Measurements from ENCODE around the gene TMEM150B. TPM values are rescaled to one million over a fixed set of nuclear protein-coding genes. Genes with fewer than 3 reads are reported as not detected.
A peak's percentile ranks its signal among the peaks of the same experiment; 100 is the strongest.

TMEM150B gene
- total and polyA plus RNA-seq, 2 experiments from 2014 or later = 0.29 TPM; not detected in 1

- Histone ChIP-seq H3K79me2 (replicated peaks; ENCODE audit: insufficient read depth) (no peaks in the 10 kb centered on the region), H3K4me3 (no peak overlapping the region), H2AFZ (no peak overlapping the region), H3F3A (replicated peaks; ENCODE audit: low read depth) (peaks cover 17% of the 10 kb centered on the region), H3K9me2 (ENCODE audit: insufficient read depth) (no peaks in the 10 kb centered on the region), H3K4me1 (ENCODE audit: insufficient read depth) (peaks cover 43% of the 10 kb centered on the region), H3K4me2 (no peak overlapping the region), H3K27me3 (ENCODE audit: insufficient read depth) (peaks cover 3% of the 10 kb centered on the region; the same call in 1 of the 2 replicates), H3K27ac (ENCODE audit: low read depth) (no peak overlapping the region), H3K36me3 (ENCODE audit: insufficient read depth) (no peaks in the 10 kb centered on the region; the same call in 1 of the 2 replicates), H4K20me1 (replicated peaks; ENCODE audit: insufficient read depth) (0 out of 2 replicates have a peak, but pooled peaks cover 3% of the 10 kb centered on the region)
- TF ChIP-seq JUNB (IDR thresholded peaks at IDR 0.05; ENCODE audit: unreplicated experiment) (no peak), CREB1 (CRISPR knock-in tag; IDR thresholded peaks at IDR 0.05; ENCODE audit: low read depth) (no peak)
- Mint-ChIP-seq H3K27me3 (ENCODE audit: insufficient read depth, low read depth, poor library complexity) (peaks cover 25% of the 10 kb centered on the region), H3K27ac (peak overlapping the region; percentile 48; the same call in 1 of the 2 replicates), H3K4me1 (peaks cover 46% of the 10 kb centered on the region), H3K9me3 (no peaks in the 10 kb centered on the region), H3K36me3 (ENCODE audit: low read depth) (peaks cover 39% of the 10 kb centered on the region), H3K4me3 (no peak overlapping the region)
- no peak for ATAC-seq
- no peak for DNase-seq (ENCODE audit: low spot score)
These were observed 20.9 kb upstream of the TMEM150B start for GRCh38 chr19:55345818-55346724.

- Mint-ChIP-seq H3K27me3 (ENCODE audit: insufficient read depth, low read depth, poor library complexity) (peaks cover 21% of the 10 kb centered on the region), H3K36me3 (ENCODE audit: low read depth) (peaks cover 39% of the 10 kb centered on the region), H3K4me3 (no peak overlapping the region), H3K27ac (peak overlapping the region; percentile 48; the same call in 1 of the 2 replicates), H3K4me1 (peaks cover 38% of the 10 kb centered on the region), H3K9me3 (no peaks in the 10 kb centered on the region)
- no peak for ATAC-seq
- Histone ChIP-seq H3K4me2 (no peak overlapping the region), H3K9me2 (ENCODE audit: insufficient read depth) (no peaks in the 10 kb centered on the region), H3K4me1 (ENCODE audit: insufficient read depth) (peaks cover 35% of the 10 kb centered on the region), H3K27ac (ENCODE audit: low read depth) (no peak overlapping the region), H4K20me1 (replicated peaks; ENCODE audit: insufficient read depth) (0 out of 2 replicates have a peak, but pooled peaks cover 3% of the 10 kb centered on the region), H2AFZ (no peak overlapping the region), H3K4me3 (no peak overlapping the region), H3K36me3 (ENCODE audit: insufficient read depth) (no peaks in the 10 kb centered on the region; the same call in 1 of the 2 replicates), H3F3A (replicated peaks; ENCODE audit: low read depth) (peaks cover 17% of the 10 kb centered on the region), H3K79me2 (replicated peaks; ENCODE audit: insufficient read depth) (no peaks in the 10 kb centered on the region), H3K27me3 (ENCODE audit: insufficient read depth) (no peaks in the 10 kb centered on the region)
- DNase-seq (ENCODE audit: low spot score) = no peak
- no peak for TF ChIP-seq JUNB (IDR thresholded peaks at IDR 0.05; ENCODE audit: unreplicated experiment)
- TF ChIP-seq CREB1 (CRISPR knock-in tag; IDR thresholded peaks at IDR 0.05; ENCODE audit: low read depth) = no peak
- no peak for TF ChIP-seq ZNF331 (CRISPR knock-in tag; IDR thresholded peaks at IDR 0.05; ENCODE audit: low read depth)
- no peak for TF ChIP-seq EZH2phosphoT487 (IDR thresholded peaks at IDR 0.05; ENCODE audit: unreplicated experiment)
- TF ChIP-seq STAT1 (IDR thresholded peaks at IDR 0.05; ENCODE audit: unreplicated experiment) = no peak
- TF ChIP-seq ZNF114 (CRISPR knock-in tag; IDR thresholded peaks at IDR 0.05) = no peak
- TF ChIP-seq ETS1 (IDR thresholded peaks at IDR 0.05) = no peak
- no peak for TF ChIP-seq NANOG (IDR thresholded peaks at IDR 0.05; ENCODE audit: borderline replicate concordance)
- TF ChIP-seq EZH2 (IDR thresholded peaks at IDR 0.05; ENCODE audit: low read depth, unreplicated experiment) = no peak
- no peak for TF ChIP-seq CTCF (conservative IDR thresholded peaks at IDR 0.05; ENCODE audit: low read depth in 2 of 2)
- no peak for TF ChIP-seq REST (IDR thresholded peaks at IDR 0.05; ENCODE audit: unreplicated experiment)
- TF ChIP-seq POLR2AphosphoS5 (IDR thresholded peaks at IDR 0.05; ENCODE audit: low read depth) = no peak
These were observed 20.1 kb upstream of the TMEM150B start for GRCh38 chr19:55345101-55345817.

Measured in GM23338 (cell line).